Muscle of leg (tissue), 11 donors: ENCODE results near the gene SERPINB6. TPM values are rescaled to one million over a fixed set of nuclear protein-coding genes. Genes with fewer than 3 reads are reported as not detected.
A peak's percentile ranks its signal among the peaks of the same experiment; 100 is the strongest.
"Not testable (repeated sequence)": the region's sequence is repeated elsewhere in the genome, so short reads cannot be mapped to it uniquely, and the experiment has no call there.

ENCODE experiments used
- DNase-seq: peaks from one replicate; pipeline ENCODE4 v3.0.0; 2013
- H3K27ac ChIP-seq: one replicate; pipeline ENCODE4 v1.5.1; 2013; ENCODE audit warnings: mild to moderate bottlenecking, low read length, control low read depth
- H3K27me3 ChIP-seq: one replicate; pipeline ENCODE4 v1.6.1; 2013; ENCODE audit warnings: low read length; ENCODE audit not compliant: control insufficient read depth, insufficient read depth
- H3K36me3 ChIP-seq: one replicate; pipeline ENCODE4 v1.6.1; 2013; ENCODE audit warnings: low read length; ENCODE audit not compliant: control insufficient read depth, insufficient read depth
- H3K4me1 ChIP-seq: one replicate; pipeline ENCODE4 v1.6.1; 2013; ENCODE audit warnings: low read length; ENCODE audit not compliant: control insufficient read depth, insufficient read depth
- H3K4me3 ChIP-seq: one replicate; pipeline ENCODE4 v1.5.1; 2013; ENCODE audit warnings: low read length, control low read depth
- H3K9me3 ChIP-seq: replicated peaks from 2 replicates; pipeline ENCODE4 v1.6.1; 2013; ENCODE audit warnings: low read depth, low read length; ENCODE audit not compliant: control insufficient read depth
- WGBS: methylation state at CpG from one replicate; pipeline ENCODE4 v1.1.5; 2013; ENCODE audit warnings: missing lambda C conversion rate; ENCODE audit not compliant: insufficient coverage; 5-methylcytosine and 5-hydroxymethylcytosine counted together
- polyA plus RNA-seq, 8 donors: library from polyadenylated mRNA; unstranded; fragments of 120-200 nt; gene quantifications; one replicate each; pipeline versions ENCODE4 v1.2.1 to v1.2.3, GENCODE V29; 2013; ENCODE audit warnings: inconsistent platforms in 1 of 8, low replicate concordance in 1 of 8; ENCODE audit not compliant: insufficient read length in 8 of 8, insufficient read depth in 1 of 8
- total RNA-seq: library from RNA; stranded (reverse); fragments of 120-200 nt; gene quantifications from one replicate; pipeline ENCODE4 v1.2.4, GENCODE V29; 2013

Gene SERPINB6
- total and polyA plus RNA-seq, 9 donors: 55.3 to 101 (median 87.6) TPM

DNA sequence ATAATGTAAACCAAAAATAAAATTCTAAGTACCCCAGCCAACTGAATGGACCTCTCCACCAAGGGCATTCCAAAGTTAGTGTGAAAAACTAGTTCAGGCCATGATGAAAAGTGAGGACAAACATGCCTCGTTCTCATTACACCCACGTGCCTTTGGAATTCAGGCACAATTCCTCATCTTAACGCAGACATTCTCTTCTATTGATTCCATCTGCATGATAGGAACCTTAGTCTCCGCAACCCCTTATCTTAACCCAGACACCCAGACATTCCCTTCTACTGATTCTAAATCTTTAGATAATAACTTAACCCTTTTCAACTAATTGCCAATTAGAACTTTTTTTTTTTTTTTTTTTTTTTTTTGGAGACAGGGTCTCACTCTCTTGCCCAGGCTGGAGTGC is 7.6 kb upstream of the SERPINB6 start:
- no peak overlapping the region for H3K4me3 ChIP-seq
- H3K36me3 ChIP-seq: no peaks in the 10 kb centered on the region
- no peak for DNase-seq
- H3K9me3 ChIP-seq: no peaks in the 10 kb centered on the region
- H3K4me1 ChIP-seq: peaks cover 23% of the 10 kb centered on the region
- H3K27ac ChIP-seq: no peak overlapping the region
- 82% methylated on average over 3 of the region's 4 CpGs for WGBS
- H3K27me3 ChIP-seq: no peaks in the 10 kb centered on the region

- no CpG with 5 or more reads among the region's 3 CpGs for WGBS
- H3K9me3 ChIP-seq: no peaks in the 10 kb centered on the region
- H3K27ac ChIP-seq: no peak overlapping the region
- DNase-seq: no peak
- H3K27me3 ChIP-seq: no peaks in the 10 kb centered on the region
- no peak overlapping the region for H3K4me3 ChIP-seq
- no peaks in the 10 kb centered on the region for H3K36me3 ChIP-seq
- H3K4me1 ChIP-seq: peaks cover 23% of the 10 kb centered on the region
Measured at GRCh38 chr6:2977799-2978590, 6.6 kb upstream of the SERPINB6 start.

- Histone ChIP-seq H3K27me3 (no peaks in the 10 kb centered on the region), H3K36me3 (no peaks in the 10 kb centered on the region), H3K4me1 (peaks cover 16% of the 10 kb centered on the region), H3K9me3 (no peaks in the 10 kb centered on the region), H3K4me3 (no peak overlapping the region), H3K27ac (no peak overlapping the region)
- no peak for DNase-seq
- WGBS: 92% methylated on average over 4 of the region's 5 CpGs
Measured at GRCh38 chr6:2977290-2977689, 5.9 kb upstream of the SERPINB6 start.

- Histone ChIP-seq H3K36me3 (no peaks in the 10 kb centered on the region), H3K27ac (no peak overlapping the region), H3K27me3 (no peaks in the 10 kb centered on the region), H3K9me3 (no peaks in the 10 kb centered on the region), H3K4me3 (no peak overlapping the region), H3K4me1 (peaks cover 16% of the 10 kb centered on the region)
- 60% methylated on average over 2 of the region's 7 CpGs for WGBS
- no peak for DNase-seq
Measured at GRCh38 chr6:2976571-2977085, 5.3 kb upstream of the SERPINB6 start.

DNA sequence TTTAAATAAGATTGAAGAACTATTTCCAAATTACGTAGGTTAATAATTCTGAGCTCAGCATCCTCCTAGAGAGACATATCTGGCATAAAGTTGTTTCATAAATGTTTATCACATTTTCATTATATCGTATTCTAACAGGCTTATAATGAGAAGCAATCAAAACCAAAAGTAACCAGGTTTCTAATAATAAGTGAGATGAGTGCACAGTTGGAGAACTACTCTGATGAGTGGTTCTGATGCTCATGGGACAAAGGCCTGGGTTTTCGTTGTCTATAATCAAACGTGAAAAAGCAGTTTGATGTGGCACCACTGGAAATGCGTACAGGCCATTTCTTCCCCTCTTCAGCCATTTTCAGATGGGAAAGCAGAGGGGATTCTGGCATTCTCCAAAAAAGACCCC is 4.7 kb upstream of the SERPINB6 start:
- Histone ChIP-seq H3K4me3 (no peak overlapping the region), H3K27me3 (no peaks in the 10 kb centered on the region), H3K4me1 (peaks cover 12% of the 10 kb centered on the region), H3K9me3 (no peaks in the 10 kb centered on the region), H3K27ac (no peak overlapping the region), H3K36me3 (no peaks in the 10 kb centered on the region)
- no CpG with 5 or more reads among the region's 5 CpGs for WGBS
- DNase-seq: no peak

DNA sequence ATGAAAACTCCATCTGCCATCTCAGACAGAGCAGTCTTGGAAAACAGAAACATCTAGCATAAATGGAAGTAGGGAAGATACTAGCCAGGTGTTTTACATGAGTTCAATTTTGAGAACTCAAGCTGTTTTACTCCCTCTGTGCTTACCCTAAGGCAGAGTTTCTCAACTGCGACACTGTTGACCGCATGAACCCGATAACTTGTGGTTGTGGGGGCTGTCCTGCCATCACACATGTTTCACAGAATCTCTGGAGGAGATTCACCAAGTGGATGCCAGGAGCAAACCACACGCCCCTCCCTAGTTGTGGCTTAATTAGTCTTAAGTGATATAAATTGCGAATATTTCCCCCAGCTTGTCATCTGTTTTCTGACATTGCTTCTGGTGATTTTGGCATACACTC is 2.3 kb upstream of the SERPINB6 start:
- no CpG with 5 or more reads among the region's 5 CpGs for WGBS
- Histone ChIP-seq H3K36me3 (no peaks in the 10 kb centered on the region), H3K4me1 (peaks cover 15% of the 10 kb centered on the region), H3K27ac (no peak overlapping the region), H3K4me3 (no peak overlapping the region), H3K9me3 (no peaks in the 10 kb centered on the region), H3K27me3 (no peaks in the 10 kb centered on the region)
- DNase-seq: no peak

GRCh38 chr6:2973180-2973579 is 1.8 kb upstream of the SERPINB6 start:
- H3K27me3 ChIP-seq, H3K4me3 ChIP-seq, H3K9me3 ChIP-seq, H3K27ac ChIP-seq, H3K36me3 ChIP-seq, DNase-seq: not testable (repeated sequence)
- 100% methylated on average over 1 of the region's 6 CpGs for WGBS
- peaks cover 15% of the 10 kb centered on the region for H3K4me1 ChIP-seq

DNA sequence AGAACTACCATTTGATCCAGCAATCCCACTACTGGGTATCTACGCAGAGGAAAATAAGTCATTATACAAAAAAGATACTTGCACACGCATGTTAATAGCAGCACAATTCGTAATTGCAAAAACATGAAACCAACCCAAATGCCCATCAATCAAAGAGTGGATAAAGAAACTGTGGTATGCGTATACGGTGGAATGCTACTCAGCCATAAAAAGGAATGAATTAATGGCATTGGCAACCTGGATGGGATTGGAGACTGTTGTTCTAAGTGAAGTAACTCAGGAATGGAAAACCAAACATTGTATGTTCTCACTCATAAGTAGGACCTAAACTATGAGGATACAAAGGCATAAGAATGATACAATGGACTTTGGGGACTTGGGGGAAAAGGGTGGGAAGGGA is 1.3 kb upstream of the SERPINB6 start:
- not testable (repeated sequence) for H3K4me3 ChIP-seq, H3K27ac ChIP-seq, H3K36me3 ChIP-seq, H3K27me3 ChIP-seq, DNase-seq, H3K9me3 ChIP-seq
- WGBS: no CpG with 5 or more reads among the region's 5 CpGs
- peaks cover 15% of the 10 kb centered on the region for H3K4me1 ChIP-seq

- not testable (repeated sequence) for H3K9me3 ChIP-seq, H3K27me3 ChIP-seq, DNase-seq, H3K36me3 ChIP-seq
- WGBS: no CpG with 5 or more reads among the region's 1 CpG
- peaks cover 15% of the 10 kb centered on the region for H3K4me1 ChIP-seq
- peak overlapping the region; percentile 62 for H3K4me3 ChIP-seq
- H3K27ac ChIP-seq: peak overlapping the region; percentile 94
Measured at GRCh38 chr6:2972219-2972487, 786 bp upstream of the SERPINB6 start.

DNA sequence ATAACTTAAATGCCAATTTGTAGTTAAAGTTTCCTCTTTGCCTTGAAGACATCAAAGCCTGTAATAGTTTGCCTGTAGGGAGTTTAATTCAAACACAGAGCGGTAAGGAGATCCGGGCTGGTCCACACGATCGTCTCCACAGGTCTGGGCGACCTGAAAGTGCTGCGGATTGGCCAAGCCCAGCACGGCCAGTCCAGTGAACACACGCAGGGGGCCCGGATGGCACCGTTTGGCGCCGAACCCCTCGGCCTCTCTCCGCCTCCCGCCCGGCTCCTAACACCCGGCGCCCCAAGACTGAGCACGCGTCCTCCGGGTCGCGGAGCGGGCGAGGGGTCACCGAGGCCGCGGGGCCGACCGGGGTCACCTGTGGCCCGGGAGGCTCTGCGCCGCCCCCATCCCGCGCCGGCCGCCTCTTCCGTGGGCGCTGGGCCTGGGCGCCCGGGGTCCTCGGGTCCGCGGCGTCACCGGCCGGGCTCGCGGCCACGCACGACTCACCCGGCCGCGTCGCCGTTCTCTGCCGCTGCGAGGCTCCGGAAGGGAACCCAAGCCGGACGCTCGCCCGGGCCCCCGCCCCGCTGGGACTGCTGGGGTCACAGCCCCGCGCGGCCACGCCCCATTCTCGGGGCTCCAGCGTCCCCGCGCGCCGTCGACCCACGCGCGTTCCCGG is 481 bp downstream of the SERPINB6 start:
- no peaks in the 10 kb centered on the region for H3K9me3 ChIP-seq
- peaks cover 9% of the 10 kb centered on the region for H3K4me1 ChIP-seq
- H3K27ac ChIP-seq: peak overlapping the region; percentile 94
- peak; percentile 76 for DNase-seq
- peak overlapping the region; percentile 62 for H3K4me3 ChIP-seq
- H3K27me3 ChIP-seq: no peaks in the 10 kb centered on the region
- no peaks in the 10 kb centered on the region for H3K36me3 ChIP-seq
- under 1% methylated on average over 80 of the region's 80 CpGs for WGBS
